Measurements from ENCODE around the gene P2RY8.
"Not testable (repeated sequence)": the region's sequence is repeated elsewhere in the genome, so short reads cannot be mapped to it uniquely, and the experiment has no call there.

P2RY8 gene

GRCh38 chrX:1555370-1555769, 18.4 kb upstream of the P2RY8 start:
- H3K9me3 ChIP-seq (ENCODE audit: insufficient read depth, low read length) = peaks cover 4% of the 10 kb centered on the region; the same call in 1 of the 2 replicates
- no peaks in the 10 kb centered on the region for H3K27me3 ChIP-seq (ENCODE audit: insufficient read depth, insufficient read length)
- H3K4me1 ChIP-seq (ENCODE audit: insufficient read depth, insufficient read length) = no peaks in the 10 kb centered on the region
- H3K9ac ChIP-seq (ENCODE audit: insufficient read length, low read depth) = no peak overlapping the region
- H3K4me3 ChIP-seq (ENCODE audit: insufficient read length, low read depth) = no peak overlapping the region
- DNase-seq (ENCODE audit: low read depth, low spot score) = no peak
- TF ChIP-seq YY1 (IDR thresholded peaks at IDR 0.05; ENCODE audit: insufficient read depth, insufficient read length) (no peak), SUZ12 (IDR thresholded peaks at IDR 0.05; ENCODE audit: extremely low read depth, insufficient read depth, insufficient read length) (no peak), ZNF274 (IDR thresholded peaks at IDR 0.05; ENCODE audit: low read depth, low read length) (no peak)
- H3K36me3 ChIP-seq (ENCODE audit: insufficient read depth, insufficient read length, low read length) = no peaks in the 10 kb centered on the region

- Histone ChIP-seq H3K27me3 (ENCODE audit: insufficient read depth, insufficient read length) (no peaks in the 10 kb centered on the region), H3K36me3 (ENCODE audit: insufficient read depth, insufficient read length, low read length) (no peaks in the 10 kb centered on the region), H3K4me1 (ENCODE audit: insufficient read depth, insufficient read length) (no peaks in the 10 kb centered on the region), H3K9ac (ENCODE audit: insufficient read length, low read depth) (no peak overlapping the region), H3K4me3 (ENCODE audit: insufficient read length, low read depth) (no peak overlapping the region), H3K9me3 (ENCODE audit: insufficient read depth, low read length) (peaks cover 4% of the 10 kb centered on the region; the same call in 1 of the 2 replicates)
- no peak for DNase-seq (ENCODE audit: low read depth, low spot score)
- TF ChIP-seq ZNF274 (IDR thresholded peaks at IDR 0.05; ENCODE audit: low read depth, low read length) = no peak
- TF ChIP-seq SUZ12 (IDR thresholded peaks at IDR 0.05; ENCODE audit: extremely low read depth, insufficient read depth, insufficient read length) = no peak
- TF ChIP-seq YY1 (IDR thresholded peaks at IDR 0.05; ENCODE audit: insufficient read depth, insufficient read length) = no peak
These were observed 17.7 kb upstream of the P2RY8 start for GRCh38 chrX:1554469-1555210.

GRCh38 chrX:1551959-1552546, 15.1 kb upstream of the P2RY8 start:
- TF ChIP-seq YY1 (IDR thresholded peaks at IDR 0.05; ENCODE audit: insufficient read depth, insufficient read length) = no peak

DNA sequence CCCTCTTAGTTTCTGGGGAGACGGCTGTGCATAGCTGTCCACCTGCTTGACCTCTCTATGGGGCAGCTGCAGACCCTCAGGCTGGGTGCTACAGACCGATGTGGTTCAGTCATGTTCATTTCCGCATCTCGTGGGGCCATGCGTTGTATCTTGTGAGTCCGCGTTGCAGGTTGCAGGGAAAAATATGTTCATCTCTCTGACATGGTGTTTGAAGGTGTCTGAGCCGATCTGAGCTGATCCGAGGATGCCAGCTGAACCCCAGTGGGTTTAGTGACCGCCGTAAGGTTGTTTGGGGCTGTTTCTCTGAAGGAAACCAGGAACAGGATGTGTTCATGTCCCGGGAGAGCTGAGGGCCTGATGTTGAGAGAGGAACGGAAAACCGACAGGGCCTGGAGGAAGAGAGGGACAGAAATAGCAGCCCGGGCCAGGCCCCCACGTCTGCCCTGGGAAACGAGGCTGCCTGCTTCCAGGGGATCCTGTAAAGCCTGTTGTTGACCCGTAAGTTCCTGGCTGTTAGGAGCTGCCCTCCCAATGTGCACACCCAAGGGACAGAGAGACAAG, 9.8 kb upstream of the P2RY8 start:
- TF ChIP-seq SUZ12 (IDR thresholded peaks at IDR 0.05; ENCODE audit: extremely low read depth, insufficient read depth, insufficient read length) = no peak
- TF ChIP-seq ZNF274 (IDR thresholded peaks at IDR 0.05; ENCODE audit: low read depth, low read length) = no peak
- TF ChIP-seq YY1 (IDR thresholded peaks at IDR 0.05; ENCODE audit: insufficient read depth, insufficient read length) = no peak
- DNase-seq (ENCODE audit: low read depth, low spot score) = no peak
- Histone ChIP-seq H3K36me3 (ENCODE audit: insufficient read depth, insufficient read length, low read length) (no peaks in the 10 kb centered on the region), H3K4me3 (ENCODE audit: insufficient read length, low read depth) (no peak overlapping the region), H3K27me3 (ENCODE audit: insufficient read depth, insufficient read length) (no peaks in the 10 kb centered on the region), H3K9ac (ENCODE audit: insufficient read length, low read depth) (no peak overlapping the region), H3K4me1 (ENCODE audit: insufficient read depth, insufficient read length) (no peaks in the 10 kb centered on the region), H3K9me3 (ENCODE audit: insufficient read depth, low read length) (no peaks in the 10 kb centered on the region)

More at GRCh38 chrX:1551959-1552546, 15.1 kb upstream of the P2RY8 start:
- no peaks in the 10 kb centered on the region for H3K36me3 ChIP-seq (ENCODE audit: insufficient read depth, insufficient read length, low read length)
- H3K9ac ChIP-seq (ENCODE audit: insufficient read length, low read depth) = no peak overlapping the region
- no peak overlapping the region for H3K4me3 ChIP-seq (ENCODE audit: insufficient read length, low read depth)
- peaks cover 4% of the 10 kb centered on the region; the same call in 1 of the 2 replicates for H3K9me3 ChIP-seq (ENCODE audit: insufficient read depth, low read length)
- DNase-seq (ENCODE audit: low read depth, low spot score) = no peak
- no peaks in the 10 kb centered on the region for H3K4me1 ChIP-seq (ENCODE audit: insufficient read depth, insufficient read length)
- H3K27me3 ChIP-seq (ENCODE audit: insufficient read depth, insufficient read length) = no peaks in the 10 kb centered on the region

DNA sequence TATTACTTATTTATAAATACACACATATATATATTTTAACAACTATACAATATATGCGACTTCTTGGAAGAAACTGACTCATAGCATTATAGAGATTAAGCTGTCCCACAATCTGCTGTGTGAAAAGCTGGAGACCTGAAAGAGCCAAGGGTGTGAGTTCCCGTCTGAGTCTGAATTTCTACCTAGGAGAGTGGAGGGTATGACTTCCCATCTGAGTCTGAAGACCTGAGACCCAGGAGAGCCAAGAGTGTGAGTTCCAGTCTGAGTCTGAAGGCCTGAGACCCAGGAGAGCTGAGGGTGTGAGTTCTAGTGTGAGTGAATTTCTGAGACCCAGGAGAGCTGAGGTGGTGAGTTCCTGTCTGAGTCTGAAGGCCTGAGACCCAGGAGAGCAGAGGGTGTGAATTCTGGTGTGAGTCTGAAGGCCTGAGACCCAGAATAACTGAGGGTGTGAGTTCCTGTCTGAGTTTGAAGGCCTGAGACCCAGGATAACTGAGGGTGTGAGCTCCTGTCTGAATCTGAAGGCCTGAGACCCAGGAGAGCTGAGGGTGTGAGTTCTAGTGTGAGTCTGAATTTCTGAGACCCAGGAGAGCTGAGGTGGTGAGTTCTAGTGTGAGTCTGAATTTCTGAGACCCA, 8.9 kb upstream of the P2RY8 start:
- no peak for TF ChIP-seq ZNF274 (IDR thresholded peaks at IDR 0.05; ENCODE audit: low read depth, low read length)
- no peak for TF ChIP-seq SUZ12 (IDR thresholded peaks at IDR 0.05; ENCODE audit: extremely low read depth, insufficient read depth, insufficient read length)
- TF ChIP-seq YY1 (IDR thresholded peaks at IDR 0.05; ENCODE audit: insufficient read depth, insufficient read length) = no peak
- no peaks in the 10 kb centered on the region for H3K36me3 ChIP-seq (ENCODE audit: insufficient read depth, insufficient read length, low read length)
- no peak for DNase-seq (ENCODE audit: low read depth, low spot score)
- no peaks in the 10 kb centered on the region for H3K9me3 ChIP-seq (ENCODE audit: insufficient read depth, low read length)
- H3K4me3 ChIP-seq (ENCODE audit: insufficient read length, low read depth) = no peak overlapping the region
- no peak overlapping the region for H3K9ac ChIP-seq (ENCODE audit: insufficient read length, low read depth)
- no peaks in the 10 kb centered on the region for H3K4me1 ChIP-seq (ENCODE audit: insufficient read depth, insufficient read length)
- no peaks in the 10 kb centered on the region for H3K27me3 ChIP-seq (ENCODE audit: insufficient read depth, insufficient read length)

- Histone ChIP-seq H3K36me3 (ENCODE audit: insufficient read depth, insufficient read length, low read length) (no peaks in the 10 kb centered on the region), H3K27me3 (ENCODE audit: insufficient read depth, insufficient read length) (no peaks in the 10 kb centered on the region), H3K4me1 (ENCODE audit: insufficient read depth, insufficient read length) (no peaks in the 10 kb centered on the region), H3K4me3 (ENCODE audit: insufficient read length, low read depth) (no peak overlapping the region), H3K9ac (ENCODE audit: insufficient read length, low read depth) (no peak overlapping the region), H3K9me3 (ENCODE audit: insufficient read depth, low read length) (no peaks in the 10 kb centered on the region)
- no peak for DNase-seq (ENCODE audit: low read depth, low spot score)
- no peak for TF ChIP-seq SUZ12 (IDR thresholded peaks at IDR 0.05; ENCODE audit: extremely low read depth, insufficient read depth, insufficient read length)
- no peak for TF ChIP-seq YY1 (IDR thresholded peaks at IDR 0.05; ENCODE audit: insufficient read depth, insufficient read length)
- no peak for TF ChIP-seq ZNF274 (IDR thresholded peaks at IDR 0.05; ENCODE audit: low read depth, low read length)
These were observed 6.2 kb upstream of the P2RY8 start for GRCh38 chrX:1542994-1543725.

GRCh38 chrX:1539146-1539545, 2.2 kb upstream of the P2RY8 start:
- DNase-seq (ENCODE audit: low read depth, low spot score); H3K27me3 ChIP-seq (ENCODE audit: insufficient read depth, insufficient read length); H3K36me3 ChIP-seq (ENCODE audit: insufficient read depth, insufficient read length, low read length); H3K4me3 ChIP-seq (ENCODE audit: insufficient read length, low read depth); H3K9me3 ChIP-seq (ENCODE audit: insufficient read depth, low read length); H3K9ac ChIP-seq (ENCODE audit: insufficient read length, low read depth); H3K4me1 ChIP-seq (ENCODE audit: insufficient read depth, insufficient read length): not testable (repeated sequence)

DNA sequence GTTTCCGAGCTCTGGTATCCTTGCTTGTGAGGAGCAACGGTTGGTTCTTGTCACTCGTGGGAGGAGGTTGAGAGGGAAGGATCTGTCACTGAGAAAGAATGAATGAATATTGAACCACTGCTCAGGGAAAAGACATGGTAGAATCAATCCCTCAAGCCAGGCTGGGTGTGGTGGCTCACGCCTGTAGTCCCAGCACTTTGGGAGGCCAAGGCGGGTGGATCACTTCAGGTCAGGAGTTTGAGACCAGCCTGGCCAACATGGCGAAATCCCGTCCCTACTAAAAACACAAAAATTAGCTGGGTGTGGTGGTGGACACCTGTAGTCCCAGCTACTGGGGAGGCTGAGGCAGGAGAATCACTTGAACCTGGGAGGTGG, 718 bp upstream of the P2RY8 start:
- H3K36me3 ChIP-seq (ENCODE audit: insufficient read depth, insufficient read length, low read length); H3K27me3 ChIP-seq (ENCODE audit: insufficient read depth, insufficient read length); DNase-seq (ENCODE audit: low read depth, low spot score); H3K9ac ChIP-seq (ENCODE audit: insufficient read length, low read depth); H3K9me3 ChIP-seq (ENCODE audit: insufficient read depth, low read length); H3K4me1 ChIP-seq (ENCODE audit: insufficient read depth, insufficient read length); H3K4me3 ChIP-seq (ENCODE audit: insufficient read length, low read depth): not testable (repeated sequence)

Data from NT2/D1 (cell line).